Measurements from ENCODE around the gene GPR35. TPM values are rescaled to one million over a fixed set of nuclear protein-coding genes. Genes with fewer than 3 reads are reported as not detected.

The GPR35 gene
- total and polyA plus RNA-seq, 4 donors: 0.30 to 2.4 (median 0.44) TPM

DNA sequence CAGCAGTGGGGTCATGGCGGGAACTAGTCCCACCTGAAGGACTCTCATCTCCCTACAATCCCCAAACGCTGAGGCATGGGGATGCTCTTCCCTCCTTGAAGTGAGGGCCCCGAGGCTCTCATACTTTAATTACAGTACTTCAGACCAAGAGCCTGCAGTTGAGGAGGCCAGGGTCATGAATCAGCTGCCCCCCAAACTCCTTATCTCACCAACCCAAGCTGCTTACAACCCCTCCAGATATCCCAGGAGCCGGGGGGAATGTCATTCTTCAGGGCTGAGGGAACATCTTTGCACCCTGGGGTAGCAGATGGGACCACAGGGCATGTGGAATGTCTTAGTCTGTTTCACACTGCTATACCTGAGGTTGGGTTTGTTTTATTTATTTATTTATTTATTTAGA is 41.5 kb upstream of the GPR35 start:
- H3K27ac ChIP-seq (ENCODE audit: low read depth in 1 of 2, low read length in 2 of 2): no peak overlapping the region
- H3K36me3 ChIP-seq (ENCODE audit: control insufficient read depth in 4 of 4, insufficient read depth in 3 of 4, low read depth in 1 of 4, low read length in 3 of 4): no peaks in the 10 kb centered on the region
- 93% methylated on average over 4 of the region's 4 CpGs for WGBS
- H3K4me1 ChIP-seq (ENCODE audit: control insufficient read depth in 4 of 4, insufficient read depth in 4 of 4, low read length in 3 of 4): peaks cover 26 to 54% (median 50%) of the 10 kb centered on the region in 4 donors
- no peak for DNase-seq (ENCODE audit: low spot score)
- no peak overlapping the region for H3K4me3 ChIP-seq (ENCODE audit: low read depth in 1 of 3, low read length in 3 of 3)
- H3K27me3 ChIP-seq (ENCODE audit: control insufficient read depth in 4 of 4, insufficient read depth in 4 of 4, low read length in 3 of 4): no peaks in the 10 kb centered on the region
- no peak for TF ChIP-seq GABPA (IDR thresholded peaks at IDR 0.05 in 1 of 2, conservative IDR thresholded peaks at IDR 0.05 in 1 of 2)
- TF ChIP-seq ZBTB33 (IDR thresholded peaks at IDR 0.05): no peak
- TF ChIP-seq, protein P1, sequence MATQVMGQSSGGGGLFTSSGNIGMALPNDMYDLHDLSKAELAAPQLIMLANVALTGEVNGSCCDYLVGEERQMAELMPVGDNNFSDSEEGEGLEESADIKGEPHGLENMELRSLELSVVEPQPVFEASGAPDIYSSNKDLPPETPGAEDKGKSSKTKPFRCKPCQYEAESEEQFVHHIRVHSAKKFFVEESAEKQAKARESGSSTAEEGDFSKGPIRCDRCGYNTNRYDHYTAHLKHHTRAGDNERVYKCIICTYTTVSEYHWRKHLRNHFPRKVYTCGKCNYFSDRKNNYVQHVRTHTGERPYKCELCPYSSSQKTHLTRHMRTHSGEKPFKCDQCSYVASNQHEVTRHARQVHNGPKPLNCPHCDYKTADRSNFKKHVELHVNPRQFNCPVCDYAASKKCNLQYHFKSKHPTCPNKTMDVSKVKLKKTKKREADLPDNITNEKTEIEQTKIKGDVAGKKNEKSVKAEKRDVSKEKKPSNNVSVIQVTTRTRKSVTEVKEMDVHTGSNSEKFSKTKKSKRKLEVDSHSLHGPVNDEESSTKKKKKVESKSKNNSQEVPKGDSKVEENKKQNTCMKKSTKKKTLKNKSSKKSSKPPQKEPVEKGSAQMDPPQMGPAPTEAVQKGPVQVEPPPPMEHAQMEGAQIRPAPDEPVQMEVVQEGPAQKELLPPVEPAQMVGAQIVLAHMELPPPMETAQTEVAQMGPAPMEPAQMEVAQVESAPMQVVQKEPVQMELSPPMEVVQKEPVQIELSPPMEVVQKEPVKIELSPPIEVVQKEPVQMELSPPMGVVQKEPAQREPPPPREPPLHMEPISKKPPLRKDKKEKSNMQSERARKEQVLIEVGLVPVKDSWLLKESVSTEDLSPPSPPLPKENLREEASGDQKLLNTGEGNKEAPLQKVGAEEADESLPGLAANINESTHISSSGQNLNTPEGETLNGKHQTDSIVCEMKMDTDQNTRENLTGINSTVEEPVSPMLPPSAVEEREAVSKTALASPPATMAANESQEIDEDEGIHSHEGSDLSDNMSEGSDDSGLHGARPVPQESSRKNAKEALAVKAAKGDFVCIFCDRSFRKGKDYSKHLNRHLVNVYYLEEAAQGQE (IDR thresholded peaks at IDR 0.05): no peak
- no peak for TF ChIP-seq TAF1 (conservative IDR thresholded peaks at IDR 0.05)
- no peak for TF ChIP-seq HNF4A (conservative IDR thresholded peaks at IDR 0.05)
- no peak for TF ChIP-seq JUND (IDR thresholded peaks at IDR 0.05)
- TF ChIP-seq SP1 (IDR thresholded peaks at IDR 0.05): no peak
- no peak for TF ChIP-seq FOXA2 (IDR thresholded peaks at IDR 0.05)
- TF ChIP-seq HNF4G (IDR thresholded peaks at IDR 0.05): no peak
- TF ChIP-seq FOXA1 (IDR thresholded peaks at IDR 0.05): no peak
- TF ChIP-seq YY1 (IDR thresholded peaks at IDR 0.05): no peak
- TF ChIP-seq RAD21 (IDR thresholded peaks at IDR 0.05): no peak
- TF ChIP-seq, protein P2, sequence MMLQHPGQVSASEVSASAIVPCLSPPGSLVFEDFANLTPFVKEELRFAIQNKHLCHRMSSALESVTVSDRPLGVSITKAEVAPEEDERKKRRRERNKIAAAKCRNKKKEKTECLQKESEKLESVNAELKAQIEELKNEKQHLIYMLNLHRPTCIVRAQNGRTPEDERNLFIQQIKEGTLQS (IDR thresholded peaks at IDR 0.05): no peak
- no peak overlapping the region for H3K9ac ChIP-seq (ENCODE audit: low read depth in 1 of 2, low read length in 2 of 2)
- no peaks in the 10 kb centered on the region for H3K9me3 ChIP-seq (ENCODE audit: control insufficient read depth in 4 of 4, low read length in 3 of 4)

GRCh38 chr2:240584486-240585031 is 40.7 kb upstream of the GPR35 start:
- H3K4me3 ChIP-seq (ENCODE audit: low read depth in 1 of 3, low read length in 3 of 3): no peak overlapping the region
- H3K27ac ChIP-seq (ENCODE audit: low read depth in 1 of 2, low read length in 2 of 2): no peak overlapping the region
- H3K27me3 ChIP-seq (ENCODE audit: control insufficient read depth in 4 of 4, insufficient read depth in 4 of 4, low read length in 3 of 4): no peaks in the 10 kb centered on the region
- 91% methylated on average over 4 of the region's 4 CpGs for WGBS
- no peak overlapping the region for H3K9ac ChIP-seq (ENCODE audit: low read depth in 1 of 2, low read length in 2 of 2)
- H3K9me3 ChIP-seq (ENCODE audit: control insufficient read depth in 4 of 4, low read length in 3 of 4): no peaks in the 10 kb centered on the region
- no peaks in the 10 kb centered on the region for H3K36me3 ChIP-seq (ENCODE audit: control insufficient read depth in 4 of 4, insufficient read depth in 3 of 4, low read depth in 1 of 4, low read length in 3 of 4)
- H3K4me1 ChIP-seq (ENCODE audit: control insufficient read depth in 4 of 4, insufficient read depth in 4 of 4, low read length in 3 of 4): peaks cover 20 to 54% (median 47%) of the 10 kb centered on the region in 4 donors
- no peak for DNase-seq (ENCODE audit: low spot score)
- TF ChIP-seq JUND (IDR thresholded peaks at IDR 0.05) (no peak), GABPA (IDR thresholded peaks at IDR 0.05 in 1 of 2, conservative IDR thresholded peaks at IDR 0.05 in 1 of 2) (no peak), ZBTB33 (IDR thresholded peaks at IDR 0.05) (no peak), HNF4G (IDR thresholded peaks at IDR 0.05) (no peak), EGR1 (IDR thresholded peaks at IDR 0.05; ENCODE audit: low read depth in 2 of 2) (no peak), TAF1 (conservative IDR thresholded peaks at IDR 0.05) (no peak), RXRA (IDR thresholded peaks at IDR 0.05) (no peak), NR2F2 (IDR thresholded peaks at IDR 0.05) (no peak), YY1 (IDR thresholded peaks at IDR 0.05) (no peak), SP1 (IDR thresholded peaks at IDR 0.05) (no peak), RAD21 (IDR thresholded peaks at IDR 0.05) (no peak), FOXA1 (IDR thresholded peaks at IDR 0.05) (no peak), CTCF (IDR thresholded peaks at IDR 0.05; ENCODE audit: low read depth, low read length, missing input control) (no peak), HNF4A (conservative IDR thresholded peaks at IDR 0.05) (no peak)
- TF ChIP-seq, protein P2 (IDR thresholded peaks at IDR 0.05): no peak
- TF ChIP-seq, protein P3, sequence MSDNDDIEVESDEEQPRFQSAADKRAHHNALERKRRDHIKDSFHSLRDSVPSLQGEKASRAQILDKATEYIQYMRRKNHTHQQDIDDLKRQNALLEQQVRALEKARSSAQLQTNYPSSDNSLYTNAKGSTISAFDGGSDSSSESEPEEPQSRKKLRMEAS (IDR thresholded peaks at IDR 0.05): no peak
